ENCODE data around the gene TLX1.

GRCh38 chr10:101166430-101166829 is 35.3 kb downstream of the TLX1 start:
- TF ChIP-seq CTCF (IDR thresholded peaks at IDR 0.05; ENCODE audit: low read depth, low read length, missing input control) (no peak), JUND (IDR thresholded peaks at IDR 0.05) (no peak), MAX (IDR thresholded peaks at IDR 0.05) (no peak), RAD21 (IDR thresholded peaks at IDR 0.05) (no peak), REST (IDR thresholded peaks at IDR 0.05) (no peak), YY1 (IDR thresholded peaks at IDR 0.05) (no peak), SP1 (IDR thresholded peaks at IDR 0.05) (no peak), RXRA (IDR thresholded peaks at IDR 0.05) (no peak), FOXA2 (IDR thresholded peaks at IDR 0.05) (no peak), HNF4A (conservative IDR thresholded peaks at IDR 0.05) (no peak), ATF3 (IDR thresholded peaks at IDR 0.05) (no peak), TAF1 (conservative IDR thresholded peaks at IDR 0.05) (no peak)
